Motor neuron (in vitro differentiated cells): ENCODE results near the gene NCAM2. TPM values are rescaled to one million over a fixed set of nuclear protein-coding genes. Genes with fewer than 3 reads are reported as not detected.

Experiments
- ATAC-seq, 8 experiments: fragments of 200-7000 bp; cut with Tn5 transposase; replicated peaks in 6 of 8; 2 replicates each; pipeline ENCODE4 v1.8.0; 2021; ENCODE audit warnings: mild to moderate bottlenecking in 8 of 8, moderate library complexity in 8 of 8
- H3K27ac ChIP-seq, 2 donors: fragments of 250-450 bp; sonication (Bioruptor Pico); 2 replicates each; pipeline ENCODE4 v1.9.0; 2021; ENCODE audit warnings: antibody characterized with exemption in 2 of 2, mild to moderate bottlenecking in 2 of 2, moderate library complexity in 1 of 2
- H3K4me1 ChIP-seq, 2 donors: fragments of 250-450 bp; sonication (Bioruptor Pico); replicated peaks in 1 of 2; 2 replicates each; pipeline ENCODE4 v1.6.1; 2021; ENCODE audit warnings: antibody characterized with exemption in 2 of 2, mild to moderate bottlenecking in 2 of 2, moderate library complexity in 1 of 2
- H3K4me3 ChIP-seq, 5 donors: fragments of 250-450 bp; sonication (Bioruptor Pico); 2 replicates each; pipeline ENCODE4 v1.9.0; 2021; ENCODE audit warnings: antibody characterized with exemption in 5 of 5, mild to moderate bottlenecking in 5 of 5, moderate library complexity in 4 of 5
- WGBS, 10 experiments: fragments of 450-650 bp; shearing (Covaris generic); methylation state at CpG; one replicate each; pipeline ENCODE4 v1.0.0; 2022; 5-methylcytosine and 5-hydroxymethylcytosine counted together
- in situ Hi-C, 9 experiments: fragments of 400-800 bp; cut with MboI; loops; one replicate each; pipeline ENCODE4 v1.15.0; 2021; ENCODE audit warnings: low sequenced_read_pairs in 9 of 9, low pct_unique_long_range_greater_than_20kb in 2 of 9; ENCODE audit not compliant: unreplicated experiment in 9 of 9
- total RNA-seq, 8 experiments: library from RNA; unstranded; fragments of 300-600 nt; gene quantifications; 2 replicates each; pipeline versions ENCODE4 v1.2.3 to v1.2.4, GENCODE V29; 2022

Gene NCAM2
- total RNA-seq, 8 experiments from 2014 or later = 0.35 to 15.4 (median 8.5) TPM; not detected in 1

DNA sequence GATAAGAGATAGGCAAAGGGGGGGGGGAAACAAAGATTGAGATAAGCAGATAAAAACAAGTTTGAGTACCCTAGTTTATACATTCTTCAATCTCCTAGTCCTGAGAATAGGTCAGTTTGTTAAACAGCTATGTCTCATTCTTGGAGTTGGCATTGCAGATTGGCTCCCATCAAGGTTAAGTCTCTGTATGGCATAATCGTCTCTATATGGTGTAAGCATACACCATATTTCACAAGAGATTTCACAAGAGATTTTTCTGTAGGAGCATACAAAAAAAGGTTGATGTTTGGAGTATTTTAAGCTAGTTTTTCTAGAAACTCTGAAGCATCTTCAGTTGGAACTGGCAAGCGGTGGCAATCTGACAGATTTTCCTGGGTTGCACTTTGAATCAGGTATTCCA lies 35.8 kb downstream of the NCAM2 start:
- Histone ChIP-seq H3K27ac (no peak overlapping the region), H3K4me3 (no peak overlapping the region), H3K4me1 (no peaks in the 10 kb centered on the region)
- ATAC-seq = no peak
- 60 to 100% (median 86%) methylated on average over 1 to 2 of the region's 2 CpGs; no CpG with 5 or more reads in 3 of the 10 experiments for WGBS, 10 experiments
- in situ Hi-C loops = no loop called here

GRCh38 chr21:21039624-21040170 lies 41.5 kb downstream of the NCAM2 start:
- no peaks in the 10 kb centered on the region for H3K4me1 ChIP-seq
- peak in 5 of 8 experiments; percentile 28 to 93 (median 67) for ATAC-seq
- in situ Hi-C loops = no loop called here
- WGBS, 10 experiments = 26 to 98% (median 80%) methylated on average over 2 to 6 of the region's 6 CpGs; no CpG with 5 or more reads in 1 of the 10 experiments
- H3K4me3 ChIP-seq = no peak overlapping the region
- no peak overlapping the region for H3K27ac ChIP-seq

GRCh38 chr21:21045518-21045917 lies 47.3 kb downstream of the NCAM2 start:
- ATAC-seq = no peak
- H3K4me1 ChIP-seq = no peaks in the 10 kb centered on the region
- no peak overlapping the region for H3K27ac ChIP-seq
- in situ Hi-C loops = no loop called here
- H3K4me3 ChIP-seq = no peak overlapping the region
- WGBS, 10 experiments = 10 to 100% (median 60%) methylated on average over 1 to 3 of the region's 3 CpGs; no CpG with 5 or more reads in 3 of the 10 experiments

- Histone ChIP-seq H3K27ac (no peak overlapping the region), H3K4me1 (no peaks in the 10 kb centered on the region), H3K4me3 (no peak overlapping the region)
- WGBS, 10 experiments = 0 to 71% (median 10%) methylated on average over 1 to 2 of the region's 2 CpGs; no CpG with 5 or more reads in 1 of the 10 experiments
- peak in 1 of 8 experiments; percentile 21 for ATAC-seq
- in situ Hi-C loops = no loop called here
Measured at GRCh38 chr21:21046063-21046462, 47.9 kb downstream of the NCAM2 start.

DNA sequence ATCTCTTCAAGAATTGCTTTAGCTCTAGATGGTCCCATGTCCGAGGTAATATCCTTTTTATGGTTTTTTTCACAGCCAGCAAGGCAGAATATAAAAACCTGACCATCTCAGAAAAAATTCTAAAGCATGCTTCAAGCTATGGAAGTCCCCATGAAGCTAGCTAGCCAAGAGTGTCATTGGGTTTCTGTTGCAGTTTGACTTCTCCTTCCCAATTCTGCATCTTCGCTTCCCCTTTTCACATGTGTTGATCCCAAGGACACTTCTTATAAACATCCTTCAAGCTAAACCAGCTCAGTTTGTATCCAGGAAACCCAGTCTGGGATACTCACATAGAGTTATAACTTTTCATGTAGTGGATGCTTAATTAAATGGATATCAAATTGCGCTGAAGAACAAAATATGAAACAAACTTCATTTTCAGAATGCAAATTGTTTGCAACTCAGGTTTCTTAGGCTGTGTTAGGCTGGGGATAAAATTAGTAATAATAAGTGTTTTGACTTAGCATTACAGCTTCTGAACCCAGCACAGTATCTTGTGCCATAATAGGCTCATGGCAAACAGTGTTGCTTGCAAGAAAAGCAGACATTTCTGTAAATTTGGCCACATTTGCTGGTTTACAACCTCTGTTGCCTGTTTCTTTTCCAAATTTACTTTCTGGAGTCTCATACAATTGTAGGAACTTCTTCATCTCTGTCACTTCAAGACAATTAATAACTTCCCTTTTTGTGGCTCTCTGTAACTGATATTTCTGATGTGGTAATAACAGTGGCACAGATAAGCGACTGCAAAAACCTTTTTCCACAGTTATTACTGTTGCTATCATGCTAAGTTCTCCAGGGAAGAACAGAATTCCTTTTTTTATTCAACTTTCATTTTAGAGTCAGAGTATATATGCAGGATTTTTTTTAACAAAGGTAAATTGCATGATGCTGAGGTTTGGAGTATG lies 53.2 kb downstream of the NCAM2 start:
- no peak overlapping the region for H3K4me3 ChIP-seq
- ATAC-seq = no peak
- 0 to 100% (median 69%) methylated on average over 1 to 4 of the region's 4 CpGs for WGBS, 10 experiments
- no peak overlapping the region for H3K27ac ChIP-seq
- no peaks in the 10 kb centered on the region for H3K4me1 ChIP-seq
- in situ Hi-C loops = no loop called here

- H3K27ac ChIP-seq = no peak overlapping the region
- ATAC-seq = no peak
- H3K4me1 ChIP-seq = peaks cover 0 to 2% of the 10 kb centered on the region in 2 donors
- WGBS, 10 experiments = 36 to 100% (median 100%) methylated on average over 1 to 2 of the region's 2 CpGs
- in situ Hi-C loops = no loop called here
- H3K4me3 ChIP-seq = no peak overlapping the region
Measured at GRCh38 chr21:21052672-21053071, 54.5 kb downstream of the NCAM2 start.

DNA sequence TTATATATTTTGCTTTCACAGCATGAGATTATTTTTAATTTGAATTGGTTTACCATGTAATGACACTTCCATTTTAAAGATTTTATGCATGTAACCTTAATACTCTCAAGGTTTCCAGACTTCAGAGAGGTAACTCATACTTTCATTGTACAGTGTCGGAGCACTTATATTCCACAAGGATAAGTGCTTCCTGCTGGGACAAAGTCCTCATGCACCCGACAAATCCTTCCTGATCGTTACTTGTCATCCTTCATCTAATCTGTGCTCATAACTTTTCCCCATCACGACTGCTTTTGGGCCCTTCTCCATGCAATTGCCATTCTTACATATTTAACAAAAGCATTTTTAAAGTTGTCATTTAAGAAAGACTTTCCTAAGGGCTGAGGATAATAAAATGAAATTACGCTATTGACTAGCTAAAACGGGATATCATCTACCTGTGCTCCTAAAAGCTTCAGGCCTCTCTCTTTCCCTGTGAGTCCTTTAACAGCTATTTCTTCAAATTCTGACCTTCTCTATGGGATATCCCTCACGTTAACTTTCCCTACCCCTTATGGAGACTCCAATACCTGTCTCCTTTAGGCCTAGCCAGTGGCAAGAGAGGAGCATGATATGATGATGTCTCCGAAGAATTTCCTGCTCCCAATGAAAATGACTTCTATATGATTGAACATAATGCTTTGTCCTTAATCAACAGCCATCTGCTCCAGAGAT lies 59.3 kb downstream of the NCAM2 start:
- ATAC-seq = no peak
- Histone ChIP-seq H3K27ac (no peak overlapping the region), H3K4me3 (no peak overlapping the region), H3K4me1 (peaks cover 0 to 3% of the 10 kb centered on the region in 2 donors)
- 55 to 78% (median 62%) methylated on average over 4 to 8 of the region's 8 CpGs for WGBS, 10 experiments
- in situ Hi-C loops = no loop called here

- ATAC-seq = no peak
- Histone ChIP-seq H3K4me3 (no peak overlapping the region), H3K27ac (no peak overlapping the region), H3K4me1 (peaks cover 2 to 5% of the 10 kb centered on the region in 2 donors)
- 0 to 100% (median 43%) methylated on average over 1 of the region's 1 CpG; no CpG with 5 or more reads in 3 of the 10 experiments for WGBS, 10 experiments
- in situ Hi-C loops = no loop called here
Measured at GRCh38 chr21:21063828-21064227, 65.6 kb downstream of the NCAM2 start.

GRCh38 chr21:21064353-21064752 lies 66.1 kb downstream of the NCAM2 start:
- in situ Hi-C loops = no loop called here
- Histone ChIP-seq H3K27ac (no peak overlapping the region), H3K4me3 (no peak overlapping the region), H3K4me1 (peaks cover 2 to 5% of the 10 kb centered on the region in 2 donors)
- WGBS, 10 experiments = 17 to 78% (median 45%) methylated on average over 1 of the region's 1 CpG; no CpG with 5 or more reads in 2 of the 10 experiments
- no peak for ATAC-seq

DNA sequence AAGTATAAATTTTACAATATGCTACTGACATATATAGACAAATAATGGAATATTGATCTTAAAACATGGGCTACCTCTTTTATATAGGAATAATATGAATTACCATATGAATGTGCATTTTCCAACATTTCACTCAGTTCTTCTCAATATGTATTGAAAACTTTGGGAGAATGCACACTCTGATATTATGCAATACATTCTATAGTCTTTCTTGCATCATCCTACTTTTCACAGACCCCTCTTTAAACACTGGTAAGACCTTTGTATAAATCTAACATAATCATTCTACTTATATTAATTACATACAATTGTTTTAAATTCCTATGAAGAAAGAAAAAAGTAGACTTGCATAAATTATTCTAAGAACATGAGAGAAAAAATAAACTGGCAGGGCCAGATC lies 69.2 kb downstream of the NCAM2 start:
- Histone ChIP-seq H3K4me1 (peaks cover 2 to 5% of the 10 kb centered on the region in 2 donors), H3K27ac (no peak overlapping the region), H3K4me3 (no peak overlapping the region)
- no peak for ATAC-seq
- in situ Hi-C loops = no loop called here

DNA sequence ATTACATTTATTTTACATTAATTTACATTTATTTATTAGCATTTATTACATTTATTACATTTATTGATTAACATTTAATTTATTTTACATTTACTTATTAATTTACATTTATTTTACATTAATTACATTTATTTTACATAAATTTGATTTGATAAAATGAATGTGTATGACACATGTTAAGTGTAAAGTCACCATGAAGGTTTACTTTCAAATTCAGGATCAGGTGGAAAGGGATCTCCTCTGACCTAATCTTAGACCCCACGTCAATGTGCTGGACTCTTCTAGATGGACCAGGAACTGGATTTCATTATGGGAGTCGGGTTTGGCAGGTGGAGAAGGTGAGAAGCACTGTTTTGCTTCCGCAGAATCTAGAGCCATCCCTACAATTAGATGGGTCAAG lies 76.1 kb downstream of the NCAM2 start:
- Histone ChIP-seq H3K4me1 (no peaks in the 10 kb centered on the region), H3K27ac (no peak overlapping the region), H3K4me3 (no peak overlapping the region)
- WGBS, 10 experiments = 28 to 100% (median 64%) methylated on average over 2 to 3 of the region's 3 CpGs; no CpG with 5 or more reads in 2 of the 10 experiments
- in situ Hi-C loops = no loop called here
- no peak for ATAC-seq

GRCh38 chr21:21076051-21076450 lies 77.8 kb downstream of the NCAM2 start:
- ATAC-seq = no peak
- Histone ChIP-seq H3K4me1 (no peaks in the 10 kb centered on the region), H3K27ac (no peak overlapping the region), H3K4me3 (no peak overlapping the region)
- in situ Hi-C loops = no loop called here
- 40 to 94% (median 60%) methylated on average over 1 to 2 of the region's 2 CpGs; no CpG with 5 or more reads in 4 of the 10 experiments for WGBS, 10 experiments

- H3K27ac ChIP-seq = no peak overlapping the region
- in situ Hi-C loops = no loop called here
- no peak for ATAC-seq
- H3K4me1 ChIP-seq = no peaks in the 10 kb centered on the region
- no peak overlapping the region for H3K4me3 ChIP-seq
- WGBS, 10 experiments = 10 to 96% (median 79%) methylated on average over 2 to 4 of the region's 4 CpGs
Measured at GRCh38 chr21:21076491-21076890, 78.3 kb downstream of the NCAM2 start.
